ENCODE data around the gene CIB4.

Gene CIB4

DNA sequence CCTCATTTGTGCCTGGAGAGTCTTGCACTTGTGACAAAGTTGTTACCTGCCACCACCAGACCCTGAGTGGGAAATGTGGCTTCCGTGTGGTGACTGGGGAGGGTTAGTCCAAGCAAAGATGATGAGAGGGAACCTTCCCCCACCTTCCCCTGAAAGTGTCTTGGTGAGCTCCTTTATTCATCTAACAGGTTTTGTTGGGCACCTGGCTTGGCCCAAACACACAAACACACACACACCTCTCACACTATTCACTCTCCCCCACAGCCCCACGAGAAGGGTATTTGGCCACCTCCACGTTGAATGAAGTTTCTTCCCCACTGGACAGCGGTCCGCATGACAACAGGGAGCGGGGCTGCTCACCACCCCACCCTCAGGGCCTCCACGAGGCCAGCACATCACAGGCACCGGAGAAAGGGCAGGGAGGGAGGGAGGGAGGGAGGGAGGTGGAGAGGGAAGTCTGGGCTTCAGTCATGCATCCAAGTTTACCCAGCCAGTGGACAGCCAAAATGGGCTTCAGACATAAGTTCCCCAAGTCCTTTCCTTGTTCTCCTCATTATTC, 1.4 kb downstream of the CIB4 start:
- DNase-seq, result no peak

DNA sequence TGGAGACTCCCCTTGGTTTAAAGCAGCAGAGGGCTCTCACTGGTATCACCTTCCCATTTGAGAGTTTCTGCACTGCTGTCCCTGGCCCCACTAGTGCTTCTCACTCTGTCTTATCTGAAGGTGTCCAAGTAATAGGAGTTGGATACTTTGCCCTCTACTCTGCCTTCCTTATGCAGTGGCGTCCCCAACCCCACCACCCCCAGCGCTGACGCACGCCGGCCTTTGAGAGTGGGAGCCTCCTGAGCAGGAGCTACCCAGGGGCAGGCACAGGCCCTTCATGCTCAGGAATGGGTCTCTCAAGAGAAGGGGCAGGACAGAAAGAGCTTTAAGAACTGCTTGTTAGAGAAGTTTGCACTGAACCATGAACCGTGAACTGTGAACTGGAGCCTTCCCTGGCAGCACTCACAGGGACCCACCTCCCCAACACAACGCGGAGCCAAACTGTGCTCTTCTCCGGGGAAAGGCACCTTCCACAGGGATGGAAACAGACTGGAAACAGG, 3.3 kb downstream of the CIB4 start:
- no peak for DNase-seq

DNA sequence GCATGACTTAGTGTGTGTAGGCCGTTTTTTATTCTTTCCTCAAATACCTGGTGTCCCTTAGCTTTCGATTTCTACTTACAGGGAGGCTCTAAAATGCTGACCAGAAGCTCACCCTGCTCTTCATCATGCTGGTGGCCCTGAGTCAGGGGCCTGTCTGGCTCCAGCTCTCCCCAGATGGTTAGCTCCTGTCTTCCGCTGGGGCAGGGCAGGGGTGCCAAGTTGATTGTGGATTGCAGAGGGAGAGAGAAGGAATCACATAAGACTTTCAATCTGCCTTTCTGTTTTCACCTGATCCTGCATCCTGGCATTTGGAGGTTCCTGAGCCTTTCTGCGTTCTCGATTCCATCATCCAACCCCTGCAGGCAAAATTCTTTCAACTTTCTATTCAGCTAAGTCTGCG, 4.2 kb downstream of the CIB4 start:
- no peak for DNase-seq

DNA sequence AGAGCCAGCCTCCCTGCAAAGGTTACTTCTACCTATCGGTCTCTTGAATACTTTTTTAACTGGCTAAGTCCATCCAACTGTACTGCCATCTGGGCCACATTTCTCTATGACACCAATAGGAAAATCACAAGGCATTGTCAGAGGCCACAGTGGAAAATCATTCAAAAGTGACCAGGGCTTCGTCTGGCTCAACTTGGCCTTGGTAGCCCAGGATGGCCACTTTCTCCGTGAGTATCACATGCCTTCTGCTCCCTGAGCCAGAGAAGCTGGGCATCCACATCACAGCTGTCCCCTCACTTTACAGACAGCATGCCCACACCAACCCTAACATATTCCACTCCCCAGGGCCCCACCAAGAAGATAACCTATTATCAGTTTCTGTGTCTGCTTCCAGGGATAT, 5.8 kb downstream of the CIB4 start:
- DNase-seq, result no peak

DNA sequence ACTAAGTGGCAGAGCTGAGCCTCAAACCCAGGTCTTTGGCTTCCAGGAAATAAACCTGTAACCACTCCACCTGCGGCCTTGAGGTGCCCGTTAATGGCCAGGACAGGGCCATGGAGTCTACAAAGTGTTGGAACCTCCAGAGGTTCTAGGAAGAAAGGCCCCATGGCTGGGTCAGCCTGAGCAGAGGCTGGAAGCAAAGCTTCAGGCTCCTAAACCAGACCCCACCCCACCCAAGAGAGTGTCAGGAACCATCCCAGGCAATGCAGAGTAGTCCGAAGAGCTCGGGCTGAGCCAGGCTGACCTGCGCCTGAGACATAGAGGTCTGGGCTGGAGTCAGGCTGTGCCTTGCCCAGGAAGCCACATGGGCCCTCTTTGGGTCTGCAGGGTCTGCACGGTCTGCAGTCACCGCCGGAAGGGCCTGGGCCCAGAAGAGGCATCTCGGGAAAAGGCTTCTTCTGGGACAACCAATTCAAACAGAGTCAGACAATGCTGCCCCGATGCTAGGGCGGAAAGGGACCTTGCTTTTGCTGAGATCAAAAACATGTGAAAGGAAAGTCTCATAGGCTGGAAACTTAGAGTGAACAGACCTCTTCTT, 6.4 kb downstream of the CIB4 start:
- no peak for DNase-seq

DNA sequence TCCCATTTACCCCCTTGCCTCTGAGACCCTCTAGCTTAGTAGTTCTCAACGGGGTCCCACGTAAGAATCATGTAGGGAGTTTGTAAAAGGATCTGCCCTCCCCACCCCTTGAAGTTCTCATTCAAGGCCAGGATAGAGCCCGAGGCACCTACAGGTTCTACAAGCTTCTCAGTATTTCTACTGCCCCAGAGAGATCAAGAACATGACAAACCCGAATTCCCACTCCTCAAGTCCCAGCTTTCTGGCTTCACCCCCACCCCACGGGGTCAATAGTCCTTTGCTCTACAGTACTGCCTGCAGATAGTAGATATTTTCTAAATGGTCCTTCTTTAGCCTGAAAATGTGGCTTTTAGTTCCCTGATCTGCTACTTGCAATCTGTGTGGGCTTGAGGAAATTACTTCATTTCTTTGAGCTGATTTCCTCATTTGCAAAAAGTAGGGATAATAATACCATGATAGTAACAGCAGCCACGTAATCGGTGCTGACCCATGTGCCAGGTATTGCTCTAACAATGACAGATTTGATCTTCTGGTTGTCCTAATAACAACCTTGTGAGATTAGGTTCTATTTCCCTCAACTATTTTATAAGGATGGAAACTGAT, 7.1 kb downstream of the CIB4 start:
- DNase-seq, result no peak

DNA sequence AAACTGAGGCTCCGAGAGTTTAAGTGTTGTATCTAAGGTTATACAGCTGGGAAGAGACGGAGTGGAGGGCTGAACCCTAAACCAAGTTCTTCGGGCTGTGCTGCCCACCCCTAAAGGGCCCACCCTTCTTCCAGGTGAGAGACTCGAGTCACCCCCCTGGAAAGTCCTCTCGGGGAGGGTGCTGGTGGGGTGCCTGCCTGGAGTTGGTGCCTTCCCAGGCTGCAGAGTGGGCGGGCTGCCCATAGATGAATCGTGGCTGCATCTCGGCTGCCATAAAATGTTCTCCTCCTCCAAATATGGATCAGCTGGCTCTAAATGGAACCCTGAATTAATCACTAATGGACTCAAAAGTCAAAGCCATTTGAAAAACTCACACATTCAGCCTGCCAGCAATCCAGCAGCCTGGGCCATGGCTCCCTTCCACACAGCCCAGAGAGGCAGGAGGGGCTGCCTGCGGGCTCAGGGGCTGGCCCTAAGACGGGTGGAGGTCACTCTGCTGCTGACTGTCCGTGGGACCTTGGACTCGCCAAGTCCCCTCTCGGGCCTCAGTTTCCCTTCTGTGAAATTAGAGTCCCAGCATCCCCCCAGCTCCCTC, 7.7 kb downstream of the CIB4 start:
- no peak for DNase-seq

DNA sequence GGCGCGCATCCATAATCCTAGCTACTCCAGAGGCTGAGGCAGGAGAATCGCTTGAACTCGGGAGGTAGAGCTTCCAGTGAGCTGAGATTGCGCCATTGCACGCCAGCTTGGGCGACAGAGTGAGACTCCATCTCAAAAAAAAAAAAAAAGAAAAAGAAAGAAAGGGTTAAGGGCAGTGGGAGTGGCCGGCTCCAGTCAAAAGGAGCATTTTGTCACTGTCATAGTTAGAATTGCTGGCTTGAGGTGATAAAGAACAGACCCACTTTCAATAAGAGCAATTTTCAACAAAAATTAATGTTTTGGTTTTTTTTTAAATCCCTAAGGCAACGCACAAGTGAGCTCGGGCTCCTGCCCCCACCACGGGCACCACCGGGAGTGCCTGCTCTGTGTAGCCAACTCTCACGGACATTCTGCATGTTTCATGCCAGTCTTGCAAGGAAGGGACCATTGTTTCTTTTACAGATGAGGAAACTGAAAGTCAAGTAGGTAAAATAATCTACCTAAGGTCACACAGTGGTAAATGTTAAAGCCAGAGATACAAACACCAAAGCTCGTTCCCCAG, 8.5 kb downstream of the CIB4 start:
- no peak for DNase-seq

DNA sequence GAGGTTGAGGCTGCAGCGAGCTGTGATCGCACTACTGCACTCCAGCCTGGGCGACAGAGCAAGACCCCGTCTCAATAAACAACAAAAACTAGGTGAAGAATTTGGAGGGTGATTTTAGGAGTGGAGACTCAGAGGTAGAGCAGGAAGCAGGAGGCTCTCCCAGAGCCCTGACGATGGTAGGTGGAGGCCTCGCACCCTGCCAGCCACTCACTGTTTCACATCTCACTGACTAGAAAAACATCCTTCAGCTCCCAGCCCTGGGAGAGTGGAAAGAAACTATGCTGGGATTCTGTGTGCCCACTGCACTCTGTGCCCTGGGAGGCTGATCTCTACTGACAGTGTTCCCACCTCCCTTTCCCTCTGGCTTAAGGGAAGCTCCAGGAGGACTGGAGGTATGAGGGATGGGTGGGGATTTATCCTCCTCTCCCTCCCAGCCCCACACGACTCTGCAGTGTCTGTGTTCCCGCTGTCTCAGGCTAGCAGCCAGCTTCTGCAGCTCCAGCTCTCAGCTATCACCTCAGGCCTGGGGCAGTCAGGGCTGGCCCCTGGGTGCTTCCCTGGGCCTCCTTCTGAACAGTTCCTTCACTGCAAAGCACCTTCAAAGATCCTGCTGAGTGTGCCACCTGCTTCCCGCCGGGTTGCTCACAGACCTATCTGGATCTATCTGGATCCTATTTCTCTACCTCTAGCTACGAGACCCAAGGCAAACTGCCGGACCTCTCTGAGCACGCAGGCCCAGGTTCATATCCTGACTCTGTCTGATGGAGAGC, 9.6 kb downstream of the CIB4 start:
- no peak for DNase-seq

DNA sequence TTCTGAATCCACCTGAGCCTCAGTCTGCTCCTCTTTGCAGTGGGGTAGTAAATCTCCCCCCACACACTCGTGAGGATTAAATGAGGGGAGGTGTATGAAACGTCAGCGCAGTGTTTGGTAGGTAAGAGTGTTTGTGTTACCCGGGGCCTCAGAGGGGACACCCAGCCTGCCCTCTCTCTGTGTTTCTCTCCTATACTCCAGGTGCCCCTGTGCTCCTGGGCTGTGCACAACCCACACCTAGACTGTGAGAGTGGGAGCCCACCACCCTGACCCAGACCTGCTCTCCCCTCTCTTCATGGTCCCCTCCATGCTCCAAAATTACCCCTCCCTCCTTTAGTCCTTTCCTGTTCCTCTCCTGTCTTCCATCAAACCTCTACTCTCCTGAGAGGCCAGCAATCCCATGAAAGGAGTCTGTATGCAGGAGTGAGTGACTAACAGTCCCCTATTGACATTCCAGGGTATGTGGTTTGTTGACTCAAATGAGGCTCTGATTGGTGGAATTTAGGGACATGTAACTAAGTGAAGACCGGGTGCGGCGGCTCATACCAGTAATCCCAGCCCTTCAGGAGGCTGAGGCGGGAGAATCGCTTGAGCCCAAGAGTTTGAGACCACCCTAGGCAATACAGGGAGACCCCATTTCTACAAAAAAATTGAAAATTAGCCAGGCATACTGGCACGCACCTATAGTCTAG, 10.4 kb downstream of the CIB4 start:
- DNase-seq, result no peak

DNA sequence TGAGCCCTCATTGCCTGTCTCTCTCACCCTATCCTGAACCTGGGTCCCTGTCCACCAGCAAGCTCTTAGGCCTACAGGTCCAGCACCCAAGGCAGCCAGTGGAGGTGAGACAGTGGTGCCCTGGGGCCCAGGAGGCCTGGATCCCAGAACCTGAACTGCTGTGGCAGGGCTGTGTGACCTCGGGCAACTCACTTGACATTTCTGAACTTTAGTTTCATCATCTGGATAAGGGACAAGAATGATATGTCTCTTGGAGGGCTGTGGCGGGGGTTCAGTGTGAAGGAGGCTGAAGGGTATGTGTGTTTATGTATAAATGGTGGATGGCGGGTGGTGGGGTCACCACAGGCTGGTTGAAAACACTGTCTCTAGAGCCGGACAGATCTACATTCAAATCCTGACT, 10.9 kb downstream of the CIB4 start:
- no peak for DNase-seq

DNA sequence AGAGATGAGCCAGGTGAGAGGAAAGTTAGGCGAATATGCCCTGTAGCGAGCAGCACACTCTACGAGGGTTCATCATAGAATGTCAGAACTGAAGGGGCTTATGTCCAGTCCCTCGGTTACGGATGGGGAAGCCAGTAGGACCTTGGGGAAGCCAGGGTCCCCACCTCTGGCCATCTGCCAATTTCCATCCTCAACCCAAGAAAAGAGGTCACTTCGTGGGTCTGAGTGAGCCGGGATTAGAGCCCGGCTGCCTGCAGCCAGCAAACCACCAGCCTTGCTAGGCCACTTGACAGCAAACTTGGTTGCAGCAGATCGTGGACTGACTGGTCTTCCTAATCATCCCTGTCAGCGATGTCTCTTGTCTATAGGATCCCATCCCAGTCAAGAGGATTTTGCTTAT, 11.4 kb downstream of the CIB4 start:
- no peak for DNase-seq

DNA sequence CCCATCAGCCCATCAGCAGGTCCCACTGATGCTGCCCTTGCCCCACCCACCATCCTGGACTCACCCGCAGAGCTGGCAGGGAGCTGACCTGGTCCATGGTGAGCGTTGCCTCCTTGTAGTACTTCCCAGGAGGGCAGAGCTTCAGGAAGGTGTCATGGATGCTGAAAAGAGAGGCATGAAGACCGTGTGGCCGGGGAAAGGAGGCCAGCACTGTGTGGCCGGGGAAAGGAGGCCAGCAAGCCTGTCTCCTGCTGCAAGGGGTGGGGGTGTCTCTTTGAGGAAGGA, 11.9 kb downstream of the CIB4 start:
- no peak for DNase-seq

DNA sequence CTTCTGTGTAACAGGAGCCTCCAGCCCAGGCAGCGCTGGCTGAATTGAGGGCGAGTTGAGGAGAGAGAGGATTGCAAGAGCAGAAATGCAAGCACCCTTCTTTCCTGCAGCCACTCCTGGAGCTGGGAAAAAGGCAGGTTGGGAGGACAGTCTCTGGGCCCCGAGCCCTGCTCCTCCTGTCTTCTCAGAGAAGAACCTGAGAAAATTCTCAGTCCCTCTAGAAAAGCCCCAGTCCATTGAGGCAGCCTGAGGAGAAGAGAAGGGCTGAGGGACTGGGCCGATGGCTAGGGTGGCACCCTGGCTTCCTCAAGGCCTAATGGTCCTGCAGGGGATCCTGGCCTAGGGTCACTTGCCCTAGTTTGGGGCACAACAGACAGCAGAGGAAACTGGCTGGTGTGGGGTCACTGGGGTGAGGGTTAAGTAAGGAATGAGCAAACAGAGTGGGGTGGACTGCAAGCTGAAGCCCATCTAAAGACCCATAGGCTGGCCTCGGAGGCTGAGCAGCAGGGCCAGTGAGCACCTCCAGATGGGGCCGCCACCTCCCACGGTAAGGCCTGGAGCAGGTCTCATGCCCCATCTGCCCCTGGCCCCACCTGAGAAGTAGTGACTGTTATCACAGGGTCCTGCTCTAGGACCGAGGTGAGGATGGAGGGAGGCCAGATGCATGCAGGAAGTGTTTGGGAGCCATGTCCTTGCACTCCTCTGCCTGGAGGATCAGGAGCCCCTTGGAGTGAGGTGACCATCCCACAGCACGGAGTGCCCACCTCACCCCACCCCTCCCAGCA, 12.4 kb downstream of the CIB4 start:
- no peak for DNase-seq

DNA sequence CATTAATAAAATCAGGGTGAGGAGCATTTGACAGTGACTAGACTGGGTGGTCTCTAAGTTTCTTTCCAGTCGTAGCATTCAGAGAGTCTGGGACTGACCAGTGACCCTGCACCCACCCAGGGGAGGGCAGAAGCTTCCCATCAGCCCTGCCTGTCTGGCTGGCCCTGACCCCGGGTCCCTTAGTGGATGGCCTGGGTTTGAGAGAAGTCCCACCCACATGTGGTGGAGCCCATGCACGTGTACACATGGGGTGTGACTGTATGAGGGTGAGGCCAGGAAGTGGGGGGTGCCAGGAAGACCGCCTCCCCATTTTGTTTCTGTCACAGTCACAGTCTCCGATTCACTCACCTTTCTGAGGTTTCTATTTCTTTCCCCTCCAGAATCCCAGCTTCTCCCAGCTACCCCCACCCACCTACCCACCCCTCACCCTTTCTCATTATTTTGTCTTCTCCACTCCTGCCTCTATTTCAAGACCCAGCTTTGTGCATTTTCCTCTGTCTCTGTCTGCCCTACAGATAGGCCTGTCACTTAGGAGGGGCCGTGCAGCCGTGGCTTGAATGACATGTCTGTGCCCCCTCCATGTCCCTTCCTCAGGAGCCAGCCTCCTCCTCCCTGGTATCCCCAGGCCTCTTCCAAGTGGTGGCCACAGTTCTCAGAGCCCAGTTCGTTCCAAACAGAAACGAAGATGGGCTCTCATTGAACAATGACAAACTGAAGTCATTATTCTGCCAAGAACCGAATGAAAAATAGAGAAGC, 13.6 kb downstream of the CIB4 start:
- no peak for DNase-seq

DNA sequence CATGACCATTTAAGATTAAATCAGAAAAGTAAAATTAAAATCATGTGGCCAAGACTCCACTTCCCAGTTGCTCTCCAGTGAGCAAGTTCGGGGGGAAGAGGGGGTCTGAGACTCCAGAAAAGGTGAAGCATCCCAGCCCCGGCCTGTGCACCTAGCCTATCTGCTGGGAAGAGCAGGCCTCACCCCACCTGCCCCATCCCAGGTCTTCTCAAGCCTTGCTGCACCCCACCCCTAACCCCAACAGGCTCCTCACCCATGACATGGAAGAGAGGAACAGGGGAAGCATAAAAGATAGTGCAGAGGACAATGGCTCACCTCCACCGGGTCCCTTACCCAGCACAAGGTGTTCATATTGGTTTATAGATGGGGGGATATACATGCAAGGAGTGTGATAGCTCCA, 14.6 kb downstream of the CIB4 start:
- DNase-seq, result no peak

DNA sequence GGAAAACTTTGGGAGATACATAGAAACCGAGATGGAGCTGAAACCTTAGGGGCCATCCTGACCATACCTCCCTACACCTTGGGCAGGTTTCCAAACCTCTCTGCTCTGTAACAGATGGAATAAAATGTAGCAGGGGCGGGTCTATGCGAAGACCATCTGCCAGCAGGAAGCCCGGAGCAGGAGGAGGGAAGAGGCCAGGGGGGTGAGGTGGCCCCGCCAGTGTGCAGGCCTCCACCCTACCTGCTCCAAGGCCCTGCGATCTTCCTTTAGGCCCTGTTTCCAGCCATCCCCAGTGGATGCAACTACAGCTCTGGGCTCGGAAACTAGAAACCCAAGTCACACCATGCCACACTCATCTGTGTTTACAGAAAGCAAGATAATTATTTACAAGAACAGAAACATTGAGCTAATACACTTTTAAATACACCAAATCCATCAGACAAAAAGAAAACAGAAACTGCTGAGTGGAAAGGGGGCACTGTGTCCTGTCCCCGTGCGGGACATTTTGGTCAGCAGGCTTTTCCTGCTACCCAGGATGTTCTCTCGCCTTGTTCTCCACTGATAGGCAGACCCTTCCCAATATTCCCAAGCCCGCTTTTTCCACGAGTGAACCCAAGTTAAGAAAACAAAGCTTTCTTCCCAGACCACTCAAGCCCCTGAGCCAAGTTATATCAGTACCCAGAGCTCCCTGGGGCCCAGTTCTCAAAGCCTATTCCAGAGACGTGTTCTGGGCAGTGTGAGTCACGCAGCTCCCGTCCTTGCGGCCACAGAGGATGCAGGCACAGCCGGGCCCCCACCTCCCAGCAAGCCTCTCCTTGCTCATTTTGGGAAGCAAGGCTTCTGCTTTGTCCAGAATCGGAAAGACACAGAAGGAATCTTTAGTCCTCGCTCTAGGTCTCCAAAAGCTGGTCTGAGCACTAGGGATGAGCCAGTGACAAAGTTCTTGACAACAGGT, 17.3 kb downstream of the CIB4 start:
- no peak for DNase-seq

DNA sequence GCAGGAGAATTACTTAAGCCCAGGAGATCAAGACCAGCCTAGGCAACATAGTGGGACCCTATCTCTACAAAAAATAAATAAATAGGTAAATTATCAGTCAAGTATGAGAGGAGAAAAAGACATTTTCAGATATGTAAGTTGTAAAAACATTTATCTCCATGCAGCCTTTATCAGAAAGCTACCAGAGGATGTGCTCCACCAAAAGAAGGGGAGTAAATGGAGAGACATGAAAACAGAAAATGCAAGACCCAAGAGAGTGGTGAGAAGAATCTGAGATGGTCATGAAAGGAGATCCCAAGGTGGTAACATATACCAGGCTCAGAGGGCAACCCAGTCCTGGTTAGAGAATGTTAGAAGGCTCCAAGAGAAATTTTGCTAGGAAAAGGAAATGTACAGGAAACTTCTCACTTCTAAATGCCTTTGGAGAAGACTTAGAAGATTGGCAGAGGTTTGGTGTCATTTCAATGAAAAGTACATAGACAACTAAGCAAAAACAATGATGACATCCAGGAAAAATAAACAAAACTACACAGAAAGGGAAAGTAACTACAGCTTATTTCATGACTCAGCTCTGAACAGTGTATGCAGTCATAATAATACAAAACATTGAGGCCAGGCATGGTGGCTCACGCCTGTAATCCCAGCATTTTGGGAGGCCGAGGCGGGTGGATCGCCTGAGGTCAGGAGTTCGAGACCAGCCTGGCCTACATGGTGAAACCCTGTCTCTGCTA, 19.5 kb downstream of the CIB4 start:
- no peak for DNase-seq

DNA sequence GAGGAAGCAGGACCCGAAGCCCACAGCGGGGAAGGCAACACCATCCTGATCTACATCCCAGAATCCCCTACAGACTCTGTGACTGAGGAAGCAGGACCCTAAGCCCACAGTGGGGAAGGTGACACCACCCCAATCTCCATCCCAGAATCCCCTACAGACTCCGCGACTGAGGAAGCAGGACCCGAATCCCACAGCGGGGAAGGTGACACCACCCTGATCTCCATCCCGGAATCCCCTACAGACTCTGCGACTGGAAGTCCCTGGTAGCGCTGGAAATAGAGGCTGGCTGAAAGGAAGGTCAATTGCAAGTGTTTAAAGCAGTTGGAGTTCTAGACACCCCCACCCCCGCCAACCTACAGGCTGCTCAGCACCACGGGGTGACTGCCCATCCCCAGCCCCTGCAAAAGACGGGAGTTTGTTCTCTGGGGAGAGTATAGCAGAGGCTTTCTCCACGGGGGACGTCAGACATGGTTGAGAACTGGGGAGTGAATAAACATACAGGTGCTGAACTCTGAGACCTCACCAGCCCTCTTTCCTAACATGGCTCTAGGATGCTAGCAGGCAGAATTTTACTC, 21.0 kb downstream of the CIB4 start:
- no peak for DNase-seq

All from GOT3 (cell line).